ENCODE results near the gene NTF4. TPM values are rescaled to one million over a fixed set of nuclear protein-coding genes. Genes with fewer than 3 reads are reported as not detected.

Gene NTF4
- total RNA-seq, 3 donors from 2014 or later: 3.9 to 6.4 TPM; not detected in 1

DNA sequence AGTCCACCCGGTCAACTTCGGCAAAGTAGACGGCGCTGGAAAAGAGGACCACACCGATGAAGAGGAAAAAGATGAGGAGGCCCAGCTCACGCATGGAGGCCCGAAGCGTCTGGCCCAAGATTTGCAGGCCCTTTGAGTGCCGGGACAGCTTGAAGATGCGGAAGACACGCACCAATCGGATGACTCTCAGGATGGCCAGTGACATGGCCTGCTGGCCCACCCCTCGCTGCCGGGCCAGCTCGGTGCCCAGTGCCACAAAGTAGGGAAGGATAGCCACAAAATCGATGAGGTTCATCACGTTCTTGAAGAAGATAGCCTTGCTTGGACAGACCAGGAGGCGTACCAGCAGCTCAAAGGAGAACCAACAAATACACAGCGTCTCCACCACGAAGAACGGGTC, 5.8 kb upstream of the NTF4 start:
- intact Hi-C loops (cut with DNase I; ENCODE audit: low total_unique reads): loop anchor here (10.0 kb wide), 1 partner anchor 124 kb away; no protein-coding TSS in a partner anchor
- H3K9me3 ChIP-seq: no peaks in the 10 kb centered on the region
- no peak for DNase-seq (ENCODE audit: low spot score in 2 of 2)
- H3K36me3 ChIP-seq: no peaks in the 10 kb centered on the region
- no peaks in the 10 kb centered on the region for H3K4me1 ChIP-seq
- TF ChIP-seq, protein P1, sequence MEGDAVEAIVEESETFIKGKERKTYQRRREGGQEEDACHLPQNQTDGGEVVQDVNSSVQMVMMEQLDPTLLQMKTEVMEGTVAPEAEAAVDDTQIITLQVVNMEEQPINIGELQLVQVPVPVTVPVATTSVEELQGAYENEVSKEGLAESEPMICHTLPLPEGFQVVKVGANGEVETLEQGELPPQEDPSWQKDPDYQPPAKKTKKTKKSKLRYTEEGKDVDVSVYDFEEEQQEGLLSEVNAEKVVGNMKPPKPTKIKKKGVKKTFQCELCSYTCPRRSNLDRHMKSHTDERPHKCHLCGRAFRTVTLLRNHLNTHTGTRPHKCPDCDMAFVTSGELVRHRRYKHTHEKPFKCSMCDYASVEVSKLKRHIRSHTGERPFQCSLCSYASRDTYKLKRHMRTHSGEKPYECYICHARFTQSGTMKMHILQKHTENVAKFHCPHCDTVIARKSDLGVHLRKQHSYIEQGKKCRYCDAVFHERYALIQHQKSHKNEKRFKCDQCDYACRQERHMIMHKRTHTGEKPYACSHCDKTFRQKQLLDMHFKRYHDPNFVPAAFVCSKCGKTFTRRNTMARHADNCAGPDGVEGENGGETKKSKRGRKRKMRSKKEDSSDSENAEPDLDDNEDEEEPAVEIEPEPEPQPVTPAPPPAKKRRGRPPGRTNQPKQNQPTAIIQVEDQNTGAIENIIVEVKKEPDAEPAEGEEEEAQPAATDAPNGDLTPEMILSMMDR (IDR thresholded peaks at IDR 0.05): no peak
- TF ChIP-seq POLR2A (IDR thresholded peaks at IDR 0.05) (no peak), POLR2AphosphoS5 (IDR thresholded peaks at IDR 0.05) (no peak)
- H3K27ac ChIP-seq: no peak overlapping the region
- no peak overlapping the region for H3K4me3 ChIP-seq
- H3K27me3 ChIP-seq: peaks cover 6 to 35% of the 10 kb centered on the region in 2 donors

DNA sequence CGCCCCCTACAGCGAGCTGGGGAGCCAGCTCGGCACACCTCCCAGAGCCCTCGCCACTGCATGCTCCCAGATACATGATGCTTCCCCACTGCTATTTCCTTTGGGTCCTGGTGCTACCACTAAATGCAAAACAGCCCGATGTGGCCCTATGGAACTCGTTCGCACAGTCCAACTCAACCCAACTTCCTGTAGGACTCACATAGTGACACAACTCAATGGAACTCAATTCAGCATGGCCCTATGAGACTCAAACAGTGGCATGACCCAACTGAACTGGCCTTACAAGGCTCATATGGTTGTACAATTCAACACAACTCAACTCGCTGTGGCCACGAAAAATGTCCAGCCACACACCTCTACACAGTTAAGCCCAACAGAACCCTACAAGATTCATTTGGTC, 4.4 kb upstream of the NTF4 start:
- intact Hi-C loops (cut with DNase I; ENCODE audit: low total_unique reads): loop anchor here (5.0 kb wide), 1 partner anchor 438 kb away; no protein-coding TSS in a partner anchor
- H3K27me3 ChIP-seq: peaks cover 6 to 37% of the 10 kb centered on the region in 2 donors
- H3K27ac ChIP-seq: no peak overlapping the region
- TF ChIP-seq POLR2AphosphoS5 (IDR thresholded peaks at IDR 0.05) (no peak), POLR2A (IDR thresholded peaks at IDR 0.05) (no peak)
- TF ChIP-seq, protein P1 (IDR thresholded peaks at IDR 0.05): no peak
- no peak for DNase-seq (ENCODE audit: low spot score in 2 of 2)
- H3K4me1 ChIP-seq: no peaks in the 10 kb centered on the region
- no peak overlapping the region for H3K4me3 ChIP-seq
- no peaks in the 10 kb centered on the region for H3K9me3 ChIP-seq
- no peaks in the 10 kb centered on the region for H3K36me3 ChIP-seq

DNA sequence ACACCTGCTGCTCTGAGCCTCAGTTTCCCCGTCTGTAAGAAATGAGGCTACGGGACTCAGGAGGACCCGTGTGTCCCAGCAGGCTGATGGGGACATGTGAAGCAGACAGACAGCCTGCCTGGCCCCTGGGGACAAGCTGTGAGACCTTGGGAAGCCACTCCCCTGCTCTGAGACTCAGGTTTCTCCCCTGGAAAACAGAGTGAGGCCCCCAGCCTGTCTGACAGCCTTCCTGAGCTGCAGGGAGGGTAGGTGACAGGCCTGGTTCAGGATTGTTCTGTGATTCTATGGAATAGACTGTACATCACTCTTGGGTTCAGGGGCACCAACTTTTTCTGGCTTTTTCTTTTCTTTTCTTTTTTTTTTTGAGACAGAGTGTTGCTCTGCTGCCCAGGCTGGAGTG, 2.9 kb upstream of the NTF4 start:
- no peaks in the 10 kb centered on the region for H3K9me3 ChIP-seq
- H3K4me3 ChIP-seq: no peak overlapping the region
- no peak for DNase-seq (ENCODE audit: low spot score in 2 of 2)
- H3K27me3 ChIP-seq: peaks cover 6 to 27% of the 10 kb centered on the region in 2 donors
- TF ChIP-seq POLR2A (IDR thresholded peaks at IDR 0.05) (no peak), POLR2AphosphoS5 (IDR thresholded peaks at IDR 0.05) (no peak)
- TF ChIP-seq, protein P1 (IDR thresholded peaks at IDR 0.05): no peak
- no peaks in the 10 kb centered on the region for H3K36me3 ChIP-seq
- no peak overlapping the region for H3K27ac ChIP-seq
- intact Hi-C loops (cut with DNase I; ENCODE audit: low total_unique reads): loop anchor here (5.0 kb wide), 1 partner anchor 440 kb away; no protein-coding TSS in a partner anchor
- no peaks in the 10 kb centered on the region for H3K4me1 ChIP-seq

DNA sequence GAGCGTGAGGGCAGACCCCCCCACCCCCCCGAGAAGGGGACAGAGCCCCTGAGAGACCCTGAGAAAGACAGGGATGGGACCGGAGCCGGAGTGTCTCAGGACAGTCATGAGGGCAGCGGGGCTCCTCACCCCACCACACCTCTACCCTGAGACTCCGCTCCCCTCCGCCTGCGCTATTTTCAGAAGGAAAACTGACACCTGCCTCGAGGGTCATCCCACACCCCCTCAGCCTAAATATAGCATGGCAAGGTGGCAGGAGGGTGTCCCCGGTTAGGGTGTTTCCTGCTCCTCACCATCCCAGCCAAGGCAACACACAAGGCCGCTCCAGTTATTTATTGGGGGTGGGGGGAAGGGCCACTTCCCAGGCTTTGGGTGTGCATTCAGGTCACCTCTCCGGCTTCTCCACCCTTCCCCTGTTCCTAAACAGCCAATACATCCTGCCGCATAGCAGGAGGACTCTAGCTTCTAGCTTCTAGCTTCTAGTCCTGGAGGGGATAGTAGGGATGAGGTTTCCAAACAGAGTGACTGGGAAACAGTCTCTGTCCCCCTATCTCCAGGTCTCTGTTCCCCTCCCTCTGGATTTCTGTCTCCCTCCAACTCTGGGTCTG, 1.4 kb upstream of the NTF4 start:
- Histone ChIP-seq H3K27ac (no peak overlapping the region), H3K27me3 (peaks cover 0 to 15% of the 10 kb centered on the region in 2 donors), H3K9me3 (no peaks in the 10 kb centered on the region), H3K36me3 (no peaks in the 10 kb centered on the region), H3K4me3 (no peak overlapping the region), H3K4me1 (no peaks in the 10 kb centered on the region)
- intact Hi-C loops (cut with DNase I; ENCODE audit: low total_unique reads): loop anchor here (5.0 kb wide), 1 partner anchor 441 kb away; no protein-coding TSS in a partner anchor
- TF ChIP-seq, protein P1 (IDR thresholded peaks at IDR 0.05): no peak
- no peak for TF ChIP-seq POLR2AphosphoS5 (IDR thresholded peaks at IDR 0.05)
- no peak for TF ChIP-seq POLR2A (IDR thresholded peaks at IDR 0.05)
- DNase-seq (ENCODE audit: low spot score in 2 of 2): no peak

DNA sequence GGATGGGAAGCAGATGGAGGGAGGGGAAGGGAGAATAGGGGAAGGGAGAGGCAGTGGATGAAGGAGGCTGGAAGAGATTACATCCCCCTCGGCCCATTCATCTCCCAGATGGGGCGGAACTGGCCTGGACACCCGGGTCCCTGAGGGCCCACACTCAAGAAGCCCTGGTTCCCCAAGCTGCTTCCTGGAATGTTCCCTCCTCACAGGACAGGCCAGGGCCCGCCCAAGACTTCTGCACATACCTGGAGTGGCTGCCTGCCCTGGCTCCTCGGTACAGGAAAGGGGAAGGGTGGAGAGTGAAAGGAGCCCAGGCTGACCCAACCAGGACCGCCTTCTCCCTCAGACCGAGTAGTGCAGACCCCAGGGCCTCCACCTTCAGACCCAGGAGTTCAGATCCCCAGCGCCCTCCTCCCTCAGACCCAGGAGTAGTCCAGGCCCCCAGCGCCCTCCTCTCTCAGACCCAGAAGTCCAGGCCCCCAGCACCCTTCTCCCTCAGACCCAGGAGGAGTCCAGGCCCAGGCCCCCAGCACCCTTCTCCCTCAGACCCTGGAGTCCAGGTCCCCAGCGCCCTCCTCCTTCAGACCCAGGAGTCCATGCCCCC, 489 bp downstream of the NTF4 start:
- H3K4me3 ChIP-seq: peak overlapping the region in 2 of 3 donors; percentile 50 to 67
- H3K36me3 ChIP-seq: no peaks in the 10 kb centered on the region
- intact Hi-C loops (cut with DNase I; ENCODE audit: low total_unique reads): no loop called here
- H3K4me1 ChIP-seq: no peaks in the 10 kb centered on the region
- H3K27me3 ChIP-seq: peaks cover 0 to 12% of the 10 kb centered on the region in 2 donors
- peak in 1 of 2 donors; percentile 88 for DNase-seq (ENCODE audit: low spot score in 2 of 2)
- peak overlapping the region; percentile 81 to 84 for H3K27ac ChIP-seq
- TF ChIP-seq POLR2AphosphoS5 (IDR thresholded peaks at IDR 0.05) (no peak), POLR2A (IDR thresholded peaks at IDR 0.05) (no peak)
- TF ChIP-seq, protein P1 (IDR thresholded peaks at IDR 0.05): no peak
- H3K9me3 ChIP-seq: no peaks in the 10 kb centered on the region

Measured in breast epithelium (tissue), 4 donors.